GM21737 (cell line): ENCODE measurements around the gene SUSD5.
"Not testable (repeated sequence)": the region's sequence is repeated elsewhere in the genome, so short reads cannot be mapped to it uniquely, and the experiment has no call there.

Experiments
- ATAC-seq: cut with Tn5 transposase; IDR thresholded peaks from one replicate; pipeline ENCODE4 v1.9.1; 2021; ENCODE audit warnings: mild to moderate bottlenecking, moderate library complexity; ENCODE audit not compliant: unreplicated experiment

The SUSD5 gene

DNA sequence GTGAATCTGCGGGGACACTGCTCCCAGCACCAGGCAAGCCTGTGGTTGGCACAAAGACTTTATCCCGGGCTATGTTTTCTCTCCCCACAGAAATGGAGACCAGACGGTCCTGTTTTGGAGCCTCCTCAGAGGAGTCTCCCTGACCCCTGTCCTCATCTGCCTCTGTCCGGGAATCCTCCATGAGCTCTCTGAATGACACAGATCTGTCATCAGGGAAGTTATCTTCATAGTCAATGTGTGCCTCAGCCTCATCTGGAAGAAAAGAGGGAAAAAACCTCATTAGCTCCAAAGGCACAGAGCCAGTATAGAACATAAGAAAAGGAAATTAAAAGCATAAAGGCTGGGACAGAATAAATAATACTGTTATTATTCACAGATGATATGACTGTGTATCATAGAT is 64.8 kb downstream of the SUSD5 start:
- ATAC-seq = no peak

DNA sequence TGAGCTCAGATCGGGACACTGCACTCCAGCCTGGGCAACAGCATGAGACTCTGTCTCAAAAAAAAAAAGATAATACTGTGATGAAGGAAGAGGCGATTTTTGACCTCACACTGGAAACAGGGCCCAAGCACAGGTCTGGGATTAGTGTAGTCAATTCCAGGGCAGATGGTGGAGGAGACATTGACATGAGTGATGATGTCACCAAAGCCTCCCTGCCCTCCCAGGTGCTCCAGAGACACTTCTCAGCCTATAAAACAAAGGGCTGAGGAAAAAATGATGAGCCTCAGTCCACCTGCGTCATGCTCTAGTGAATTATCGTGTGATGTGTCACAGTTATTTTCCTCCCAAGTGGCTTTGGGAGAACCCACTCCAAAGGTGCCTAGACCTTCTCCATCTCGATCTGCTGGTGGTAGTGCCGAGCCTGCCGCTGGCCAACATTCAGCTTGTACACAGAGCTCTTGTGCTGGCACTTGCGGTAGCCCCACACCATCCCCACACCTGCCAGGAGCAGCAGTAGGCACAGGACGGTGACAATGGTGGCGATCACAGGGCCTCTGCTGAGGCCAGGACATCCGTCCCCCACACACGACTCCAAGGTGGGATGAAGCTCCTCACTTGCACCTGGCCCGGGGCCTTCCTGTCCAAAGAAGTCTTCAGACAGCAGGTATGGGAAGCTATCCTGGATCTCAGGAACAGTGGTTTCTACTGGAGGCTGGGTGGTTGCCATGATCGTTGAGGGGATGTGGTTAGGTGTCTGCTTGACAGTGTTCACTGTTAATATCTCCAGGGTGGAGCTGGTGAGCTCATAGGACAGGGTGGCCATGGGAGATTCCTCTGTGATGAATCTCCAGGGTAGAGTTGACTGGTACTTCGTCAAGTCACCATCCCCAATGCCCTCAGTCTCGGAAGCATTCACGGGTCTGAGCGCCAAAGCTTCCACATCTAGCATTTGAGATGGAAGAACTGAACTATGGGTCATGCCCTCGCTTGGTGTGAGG is 65.9 kb downstream of the SUSD5 start:
- no peak for ATAC-seq

DNA sequence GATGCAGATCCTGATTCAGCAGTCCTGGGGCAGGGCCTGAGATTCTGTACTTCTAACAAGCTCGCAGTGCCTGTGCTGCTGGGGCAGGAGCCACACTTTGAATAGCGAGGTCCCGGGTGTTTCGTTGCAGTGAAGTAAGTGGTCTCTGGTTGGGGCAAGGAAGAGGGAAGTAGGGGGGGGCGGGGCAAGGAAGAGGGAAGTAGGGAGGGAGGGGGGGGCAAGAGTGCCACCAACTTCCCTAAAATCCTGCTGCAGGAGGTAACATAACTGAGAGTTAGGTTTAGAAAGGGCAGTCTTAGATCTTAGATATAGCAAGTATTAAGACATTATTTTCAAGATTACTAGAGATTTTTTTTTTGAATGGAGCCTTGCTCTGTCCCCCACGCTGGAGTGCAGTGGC is 69.3 kb downstream of the SUSD5 start:
- no peak for ATAC-seq

DNA sequence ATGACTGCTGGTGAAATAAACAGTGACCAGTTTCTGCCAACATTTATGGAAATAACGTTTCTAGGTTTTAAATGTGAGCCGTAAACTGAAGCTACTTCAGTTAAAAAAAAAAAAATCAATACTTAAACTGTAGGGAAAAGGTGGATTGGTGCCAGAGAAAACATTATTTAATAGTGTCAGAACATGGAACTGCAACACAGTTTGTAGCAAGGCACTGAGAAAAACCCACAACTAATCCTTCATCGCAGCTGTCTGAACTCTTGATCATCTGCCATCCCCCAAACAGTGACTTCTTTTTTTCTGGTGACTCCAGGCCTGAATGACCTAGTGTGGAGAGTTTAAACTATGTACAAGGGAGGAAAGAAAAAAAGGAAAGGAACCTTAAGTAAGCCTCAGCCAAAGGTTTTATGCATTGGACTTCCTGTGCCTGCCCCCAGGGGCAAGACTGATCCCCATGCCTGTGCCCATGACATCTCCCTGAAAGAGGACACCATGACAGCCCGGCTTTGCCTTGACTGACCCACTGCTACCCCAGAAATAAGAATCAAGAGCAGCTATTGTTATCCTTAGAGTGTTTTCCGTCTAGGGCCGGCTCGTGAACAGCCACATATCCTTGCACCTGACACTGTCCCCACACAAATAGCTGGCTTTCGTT is 71.7 kb downstream of the SUSD5 start:
- ATAC-seq = no peak

DNA sequence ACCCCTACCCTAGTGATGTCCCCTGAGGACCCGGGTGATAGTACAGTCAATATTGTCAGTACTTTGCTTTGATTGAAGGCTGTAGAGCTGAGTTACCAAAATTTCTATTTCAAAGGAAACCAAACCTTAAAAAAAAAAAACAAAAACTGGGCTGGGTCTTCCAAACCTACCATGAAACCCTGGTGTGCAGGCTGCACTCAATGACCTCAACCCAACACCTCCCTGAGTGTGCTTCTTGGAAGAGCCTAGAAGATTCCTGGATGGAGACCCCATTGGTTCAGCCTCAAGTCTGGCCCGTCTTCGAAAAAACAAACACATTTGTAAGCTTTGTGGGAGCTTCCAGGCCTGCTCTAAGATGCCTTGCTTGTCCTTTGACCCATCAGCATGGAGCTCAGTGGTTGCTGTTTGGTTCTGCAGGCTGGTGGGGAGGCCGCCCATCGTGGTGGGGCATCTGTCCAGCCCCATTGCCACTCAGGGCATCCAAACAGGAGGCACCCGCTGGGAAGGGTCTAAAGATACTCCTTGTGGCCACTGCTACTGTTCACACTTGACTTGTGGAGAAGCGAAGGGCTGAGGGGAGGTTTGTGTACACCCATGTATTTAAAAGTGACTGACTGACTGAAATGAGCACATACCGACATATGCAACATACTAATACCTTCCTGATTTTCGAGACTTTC is 72.6 kb downstream of the SUSD5 start:
- ATAC-seq = no peak

DNA sequence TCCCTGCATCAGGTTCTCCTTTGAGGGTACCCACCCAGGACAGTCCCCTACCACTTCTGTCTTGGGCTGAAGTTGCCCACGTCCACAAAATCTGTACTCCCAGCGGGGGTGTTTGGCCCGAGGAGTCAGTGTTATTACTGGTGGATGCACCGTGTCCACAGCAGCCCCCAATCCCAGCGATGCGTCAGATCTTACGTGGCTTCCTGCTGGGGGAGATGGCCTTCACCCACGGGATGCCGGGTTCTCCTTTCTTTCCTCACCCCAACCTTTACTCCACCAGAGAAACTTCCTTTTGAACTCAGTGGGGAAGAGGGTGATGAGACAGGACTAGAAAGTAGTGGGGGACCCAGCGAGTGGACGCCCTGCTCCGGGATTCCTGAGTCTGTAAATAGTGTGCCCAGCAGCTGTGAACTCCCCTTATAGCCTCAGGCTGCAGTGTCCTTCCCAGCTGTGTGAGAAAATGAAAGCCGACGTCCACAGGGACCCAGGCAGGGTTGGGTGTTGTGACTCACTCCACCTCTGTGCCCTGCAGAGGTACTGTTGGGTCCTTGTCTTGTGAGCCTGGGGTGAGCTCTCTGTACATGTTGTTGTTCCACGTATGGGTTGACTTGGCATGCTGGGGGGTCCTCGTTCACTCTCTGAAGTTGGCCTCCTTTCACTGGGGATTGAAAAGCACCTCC is 73.2 kb downstream of the SUSD5 start:
- ATAC-seq = no peak

DNA sequence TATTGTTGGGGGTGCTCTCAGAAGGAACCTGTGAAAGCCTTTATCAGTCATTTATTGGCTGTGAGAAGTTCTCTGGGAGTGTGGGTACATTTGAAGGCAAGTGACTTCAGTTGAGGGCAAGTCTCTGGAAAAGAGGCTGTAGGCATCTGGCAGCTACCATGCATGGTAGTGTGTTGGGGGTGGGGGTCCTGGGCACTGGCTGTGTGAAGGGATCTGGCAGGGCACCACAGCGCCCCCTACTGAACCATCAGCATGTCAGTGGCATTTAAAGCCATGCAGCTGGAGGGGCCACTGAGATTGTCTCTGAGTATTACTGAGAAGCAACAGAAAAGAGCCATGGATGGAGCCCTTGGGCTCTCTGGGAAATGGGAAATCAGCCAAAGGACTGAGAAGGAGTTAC is 74.2 kb downstream of the SUSD5 start:
- ATAC-seq = no peak

DNA sequence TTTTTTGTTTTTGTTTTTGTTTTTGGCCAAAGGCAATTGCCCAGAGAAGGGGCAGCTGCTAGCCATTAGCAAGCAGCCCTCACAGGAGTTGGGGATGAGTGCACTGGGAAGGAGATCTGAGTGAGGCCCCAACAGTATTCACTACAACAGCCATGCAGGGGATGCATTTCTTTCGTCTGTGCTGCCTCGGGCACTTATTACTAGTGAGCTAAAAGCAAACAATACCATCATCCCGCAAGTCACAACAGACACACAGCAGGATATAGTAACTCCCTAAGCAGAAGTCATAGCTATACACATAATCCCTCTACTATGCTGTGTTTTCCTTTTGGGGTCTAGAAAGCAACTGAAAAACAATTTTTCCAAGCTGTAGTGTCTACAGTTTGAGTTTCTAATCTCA is 77.6 kb downstream of the SUSD5 start:
- ATAC-seq = no peak

DNA sequence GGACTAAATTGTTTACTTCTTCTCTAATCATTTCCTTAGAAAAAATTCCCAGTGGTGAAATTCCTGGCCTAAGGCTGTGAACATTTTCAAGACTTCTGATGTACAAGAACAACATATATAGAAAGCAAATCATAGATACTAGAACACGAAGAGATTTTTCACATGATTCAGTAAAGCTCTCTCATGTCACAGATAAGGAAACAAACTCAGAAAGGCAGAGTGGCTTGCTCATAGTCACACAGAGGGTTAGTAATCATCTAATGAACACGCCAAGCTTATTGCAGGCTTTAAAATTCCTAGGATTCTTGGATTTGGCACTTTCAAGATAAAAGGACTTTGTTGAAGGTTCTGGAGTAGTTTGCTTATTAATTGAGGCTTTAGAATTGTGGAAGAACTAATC is 78.6 kb downstream of the SUSD5 start:
- ATAC-seq = no peak

DNA sequence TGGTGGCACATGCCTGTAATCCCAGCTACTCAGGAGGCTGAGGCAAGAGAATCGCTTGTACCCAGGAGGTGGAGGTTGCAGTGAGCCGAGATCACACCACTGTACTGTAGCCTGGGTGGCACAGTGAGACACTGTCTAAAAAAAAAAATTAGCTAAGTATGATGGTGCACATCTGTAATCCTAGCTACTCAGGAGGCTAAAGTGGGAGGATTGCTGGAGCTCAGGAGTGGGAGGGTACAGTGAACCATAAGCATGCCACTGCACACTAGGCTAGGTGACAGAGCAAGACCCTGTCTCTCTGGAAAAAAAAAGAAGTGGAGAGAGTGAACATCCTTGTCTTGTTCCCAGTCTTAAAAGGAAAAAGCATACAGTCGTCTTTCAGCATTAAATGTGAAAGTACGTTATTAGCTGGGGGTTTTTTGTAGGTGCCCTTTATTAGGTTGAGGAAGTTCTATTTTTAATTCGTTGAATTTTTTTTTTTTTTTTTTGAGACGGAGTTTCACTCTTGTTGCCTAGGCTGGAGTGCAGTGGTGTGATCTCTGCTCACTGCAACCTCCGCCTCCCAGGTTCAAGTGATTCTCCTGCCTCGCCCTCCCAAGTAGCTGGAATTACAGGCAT is 79.5 kb downstream of the SUSD5 start:
- ATAC-seq = not testable (repeated sequence)

DNA sequence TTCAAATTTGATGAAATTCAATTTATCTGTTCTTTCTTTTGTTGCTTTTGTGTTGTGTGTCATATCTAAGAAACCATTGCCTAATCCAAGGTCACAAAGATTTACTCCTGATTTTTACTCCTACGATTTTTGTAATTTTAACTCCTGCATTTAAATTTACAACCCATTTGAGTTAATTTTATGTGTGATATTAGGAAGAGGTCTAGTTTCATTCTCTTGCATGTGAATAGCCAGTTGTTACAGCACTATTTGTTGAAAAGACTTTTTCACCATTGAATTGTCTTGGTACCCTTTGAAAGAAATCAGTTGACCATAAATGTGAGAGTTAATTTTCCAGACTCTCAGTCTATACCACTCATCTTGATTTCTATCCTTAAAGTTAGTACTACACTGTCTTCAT is 80.9 kb downstream of the SUSD5 start:
- ATAC-seq = no peak

DNA sequence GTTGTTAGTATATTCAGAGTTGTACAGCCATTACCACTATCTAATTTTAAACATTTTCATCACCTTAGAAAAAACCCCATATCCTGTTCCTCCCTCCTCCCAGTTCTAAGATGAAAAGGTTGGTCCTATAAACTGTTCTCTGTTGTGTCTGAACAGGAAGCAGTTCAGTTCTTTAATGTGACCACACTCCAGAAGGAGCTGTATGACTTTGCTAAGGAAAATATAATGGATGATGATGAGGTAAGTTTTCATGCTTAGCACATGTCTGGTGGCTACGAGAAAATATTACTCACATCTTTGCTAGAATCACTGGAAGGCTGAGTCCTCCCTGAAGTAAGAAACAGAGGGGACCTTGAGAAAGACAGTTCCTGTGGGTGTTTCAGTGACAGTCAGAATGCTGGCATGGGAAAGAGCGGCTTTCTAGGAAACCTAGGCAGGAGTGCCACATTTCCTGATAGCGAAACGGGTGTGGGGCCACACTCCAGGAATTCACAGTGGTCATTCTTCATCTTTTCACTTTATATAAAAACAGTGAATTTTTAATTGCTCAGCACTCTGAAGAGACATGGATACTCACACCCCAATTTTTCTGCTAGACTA is 84.5 kb downstream of the SUSD5 start:
- ATAC-seq = no peak

DNA sequence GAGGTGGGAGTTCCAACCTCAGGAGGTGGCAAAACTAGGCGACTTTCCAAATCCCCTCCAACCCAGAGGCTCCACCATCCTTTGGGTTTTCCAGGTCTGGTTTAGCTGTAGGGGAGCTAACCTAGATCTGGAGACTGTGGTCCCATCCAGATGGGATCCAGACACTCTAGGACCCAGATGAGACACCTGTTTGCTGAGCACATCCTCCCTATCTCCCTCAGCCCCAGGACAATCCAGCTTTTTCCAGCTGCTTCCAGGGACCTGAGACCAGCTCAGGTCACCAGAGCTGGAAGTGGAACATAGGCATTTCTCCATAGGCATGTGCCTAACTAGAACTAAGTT is 86.6 kb downstream of the SUSD5 start:
- no peak for ATAC-seq

DNA sequence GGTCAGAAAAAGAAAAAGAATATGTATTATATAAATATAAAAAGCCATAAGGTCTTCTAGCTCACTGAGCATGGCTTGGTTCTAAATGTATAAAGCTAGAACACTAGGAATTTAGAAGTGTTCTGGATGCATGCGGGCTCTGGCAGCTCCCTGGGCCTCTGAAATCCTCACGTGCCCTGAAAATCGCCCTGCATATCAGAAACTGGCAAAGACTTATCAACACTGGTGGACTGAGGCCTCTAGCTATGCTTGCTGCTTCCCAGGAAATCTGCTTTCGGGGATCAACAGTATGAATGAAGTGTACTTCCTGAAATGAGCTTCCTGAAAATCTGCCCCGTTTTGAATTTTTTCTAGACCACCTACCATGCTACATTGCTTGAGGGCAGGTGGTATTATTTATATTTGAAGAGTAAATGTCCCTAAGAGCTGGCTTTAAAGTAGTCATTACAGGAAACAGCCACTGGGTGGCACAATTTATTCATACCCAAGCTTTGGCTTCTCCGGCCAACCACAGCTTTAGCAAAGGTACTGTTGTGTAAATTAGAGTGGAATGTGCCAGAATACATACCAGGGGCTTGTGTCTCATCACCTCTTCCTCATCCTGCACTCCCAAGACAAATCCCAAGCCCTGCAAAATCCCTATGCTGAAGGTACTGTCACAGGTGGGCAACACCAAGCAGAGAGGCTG is 87.1 kb downstream of the SUSD5 start:
- peak; percentile 65 for ATAC-seq

DNA sequence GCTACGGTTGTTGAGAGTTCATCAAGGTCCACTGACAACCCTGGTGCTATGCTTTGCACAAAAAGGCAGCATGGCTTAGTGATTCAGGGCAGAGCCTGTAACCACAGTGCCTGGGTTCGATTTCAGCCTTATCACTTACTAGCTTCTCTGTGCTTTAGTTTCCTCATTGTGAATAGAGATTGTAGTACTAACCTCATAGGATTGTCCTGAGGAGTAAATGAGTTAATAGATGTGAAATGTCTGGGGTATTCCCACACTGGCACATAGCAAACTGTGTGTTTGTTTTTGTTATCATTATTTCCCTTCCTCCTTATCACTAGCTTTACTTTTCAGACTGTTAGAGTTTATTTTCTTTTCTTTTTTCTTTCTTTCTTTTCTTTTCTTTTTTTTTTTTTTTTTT is 88.5 kb downstream of the SUSD5 start:
- ATAC-seq = no peak

DNA sequence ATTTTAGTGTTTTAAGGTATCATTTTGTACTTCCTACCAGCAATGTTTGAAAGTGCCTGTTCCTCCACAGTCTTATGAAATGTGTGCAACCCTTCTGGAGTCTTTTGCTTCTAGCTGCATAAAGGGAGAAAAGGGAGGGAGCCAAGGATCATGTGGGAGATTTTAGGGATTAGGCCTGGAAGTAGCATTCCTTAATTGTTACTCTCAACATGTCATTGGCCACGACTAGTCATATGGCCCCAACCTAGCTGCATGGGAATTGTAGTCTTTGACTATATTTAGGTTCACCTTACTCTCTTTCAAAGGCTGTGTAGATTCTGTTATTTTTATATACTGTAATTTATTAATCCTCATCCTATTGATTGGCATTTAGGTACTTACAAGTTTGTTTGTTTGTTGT is 89.9 kb downstream of the SUSD5 start:
- no peak for ATAC-seq

DNA sequence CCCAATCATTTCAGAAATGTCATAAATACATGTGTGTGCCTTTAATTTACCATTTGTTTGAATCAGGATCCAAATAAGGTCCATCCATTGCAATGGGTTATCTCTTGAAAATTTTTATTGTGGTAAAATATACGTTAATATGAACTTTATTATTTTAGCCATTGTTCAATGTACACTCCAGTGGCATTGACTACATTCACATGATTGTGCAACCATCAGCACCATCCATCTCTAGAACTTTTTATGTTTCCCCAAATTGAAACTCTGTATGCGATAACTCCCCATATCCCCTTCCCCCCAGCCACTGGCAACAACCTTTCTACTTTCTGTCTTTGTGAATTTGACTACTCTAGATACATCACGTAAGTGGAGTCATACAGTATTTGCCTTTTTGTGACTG is 92.8 kb downstream of the SUSD5 start:
- no peak for ATAC-seq

DNA sequence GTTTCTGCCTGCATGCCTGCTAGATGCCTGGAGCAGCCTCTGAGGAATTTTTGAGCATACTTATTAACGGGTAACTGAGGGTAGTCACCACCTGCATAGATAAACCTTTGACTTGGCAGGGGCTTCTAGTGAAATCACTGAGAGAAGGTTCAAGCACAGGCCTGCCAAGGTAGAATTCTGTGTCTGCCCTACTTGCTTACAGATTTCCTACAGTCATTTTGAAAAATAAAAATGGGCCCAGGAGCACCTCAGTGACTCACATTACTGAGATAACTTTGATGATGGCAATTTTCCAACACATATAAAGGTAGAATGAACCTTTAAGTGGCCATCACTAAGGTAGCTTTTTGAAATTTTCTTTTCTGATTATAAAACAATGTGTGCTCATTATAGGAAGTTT is 94.0 kb downstream of the SUSD5 start:
- no peak for ATAC-seq

DNA sequence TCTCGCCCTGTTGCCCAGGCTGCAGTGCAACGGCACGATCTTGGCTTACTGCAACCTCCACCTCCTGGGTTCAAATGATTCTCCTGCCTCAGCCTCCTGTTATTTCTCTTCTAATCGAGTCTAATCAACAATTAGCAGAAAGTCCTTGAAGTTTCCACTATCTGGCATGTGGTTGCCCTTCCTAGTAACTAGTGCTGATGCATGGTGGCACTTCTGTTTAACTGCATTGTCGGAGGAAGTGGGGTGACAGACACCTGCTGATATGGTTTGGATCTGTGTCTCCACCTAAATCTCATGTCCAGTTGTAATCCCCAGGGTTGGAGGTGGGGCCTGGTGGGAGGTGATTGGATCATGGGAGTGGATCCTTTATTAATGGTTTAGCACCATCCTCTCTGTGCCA is 95.6 kb downstream of the SUSD5 start:
- no peak for ATAC-seq

DNA sequence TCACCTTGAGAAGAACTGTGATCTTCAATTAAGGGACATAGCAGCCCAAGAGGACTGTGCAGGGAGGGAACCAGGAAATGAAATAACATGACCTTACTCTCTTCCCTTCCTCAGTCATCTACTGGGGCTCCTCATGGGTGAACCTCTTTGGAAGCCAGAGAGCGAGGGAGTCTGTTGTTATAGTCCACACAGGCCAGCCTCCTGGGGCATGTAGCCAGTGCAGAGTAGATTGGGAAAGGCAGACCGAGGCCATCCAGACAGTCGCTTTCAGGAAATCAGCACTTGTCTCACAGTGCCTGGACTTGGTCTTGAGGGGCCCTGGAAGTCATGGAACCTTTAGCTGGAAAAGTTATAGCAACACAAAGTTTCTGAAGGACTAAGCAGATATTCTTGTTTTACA is 98.7 kb downstream of the SUSD5 start:
- no peak for ATAC-seq
